HCT116 (cell line): ENCODE data around the gene MT4. TPM values are rescaled to one million over a fixed set of nuclear protein-coding genes. Genes with fewer than 3 reads are reported as not detected.

ENCODE experiments used
- ATAC-seq: fragments of 200-7000 bp; cut with Tn5 transposase; 2 replicates; pipeline ENCODE4 v1.9.1; 2020; ENCODE audit warnings: mild to moderate bottlenecking, moderate library complexity
- BruUV-seq: library from RNA; stranded (reverse); fragments of 400-500 nt; replicated peaks from 2 replicates; lab custom pipeline; 2021; lab: Mats Ljungman, UMichigan
- CTCF ChIA-PET: fragments of 300-600 bp; sonication (Branson Sonifier 250); formaldehyde crosslinking; loops from one replicate; lab custom pipeline; 2021; ENCODE audit warnings: antibody characterized with exemption; lab: Charles Lee
- POLR2A ChIA-PET: fragments of 300-600, 350-600 bp; sonication (Branson Sonifier 250); formaldehyde crosslinking; loops from one replicate; lab custom pipeline; 2021; ENCODE audit warnings: antibody characterized with exemption; lab: Charles Lee
- RAD21 ChIA-PET, 2 experiments: fragments of 300-600 bp; sonication (Branson Sonifier 250); formaldehyde crosslinking; loops; one replicate each; lab custom pipeline; 2023; ENCODE audit warnings: low total read pairs in 2 of 2; ENCODE audit not compliant: uncharacterized antibody in 2 of 2, unreplicated experiment in 2 of 2, low non-redundant PET in 1 of 2; lab: Charles Lee
- DNase-seq: peaks from one replicate; pipeline ENCODE4 v3.0.0-alpha.2; 2010; ENCODE audit warnings: low read depth, low spot score
- H2AFZ ChIP-seq: fragments of 200-600 bp; shearing (Covaris generic), sonication (generic); 2 replicates; pipeline ENCODE4 v1.6.1; 2017; ENCODE audit warnings: low read depth, mixed run types, mixed read lengths, antibody characterized with exemption, low read length; ENCODE audit not compliant: poor library complexity, severe bottlenecking
- H3K27ac ChIP-seq: 2 replicates; pipeline ENCODE4 v1.5.1; 2012; ENCODE audit warnings: low read depth, low read length
- H3K27me3 ChIP-seq: fragments of 200-600 bp; sonication (generic); 2 replicates; pipeline ENCODE4 v1.6.1; 2016; ENCODE audit warnings: mixed run types, low read length, mixed read lengths; ENCODE audit not compliant: insufficient read depth
- H3K36me3 ChIP-seq, 2 experiments: fragments of 200-500 bp in 1 of 2; fragments of 200-600 bp in 1 of 2; sonication (Bioruptor generic) in 1 of 2; sonication (generic) in 1 of 2; 2 replicates each; pipeline versions ENCODE4 v1.5.1 to v1.6.1; 2014 to 2016; ENCODE audit warnings: low read length in 2 of 2, inconsistent platforms in 1 of 2, mixed read lengths in 1 of 2, mixed run types in 1 of 2; ENCODE audit not compliant: insufficient read depth in 2 of 2, control insufficient read depth in 1 of 2
- H3K4me1 ChIP-seq, 2 experiments: fragments of 200-600 bp in 1 of 2; sonication (generic) in 1 of 2; 2 replicates each; pipeline versions ENCODE4 v1.5.1 to v1.6.1; 2012 to 2017; ENCODE audit warnings: low read length in 2 of 2, inconsistent platforms in 1 of 2, mild to moderate bottlenecking in 1 of 2, mixed read lengths in 1 of 2, mixed run types in 1 of 2, moderate library complexity in 1 of 2; ENCODE audit not compliant: insufficient read depth in 2 of 2, control insufficient read depth in 1 of 2
- H3K4me2 ChIP-seq: fragments of 200-600 bp; sonication (generic); 2 replicates; pipeline ENCODE4 v1.6.1; 2017; ENCODE audit warnings: mixed run types, low read length, mixed read lengths
- H3K4me3 ChIP-seq, 2 experiments: fragments of 200-600 bp in 1 of 2; sonication (generic) in 1 of 2; replicated peaks in 1 of 2; 2 replicates each; pipeline ENCODE4 v1.5.1; 2011 to 2016; ENCODE audit warnings: low read length in 2 of 2, control low read depth in 1 of 2, low read depth in 1 of 2, mild to moderate bottlenecking in 1 of 2, mixed read lengths in 1 of 2, mixed run types in 1 of 2
- H3K79me2 ChIP-seq: fragments of 200-600 bp; sonication (generic); 2 replicates; pipeline ENCODE4 v1.6.1; 2017; ENCODE audit warnings: mild to moderate bottlenecking, mixed run types, low read length, moderate library complexity, mixed read lengths; ENCODE audit not compliant: insufficient read depth
- H3K9ac ChIP-seq: fragments of 200-600 bp; sonication (generic); 2 replicates; pipeline ENCODE4 v1.6.1; 2016; ENCODE audit warnings: low read length, mixed read lengths
- H3K9me2 ChIP-seq: fragments of 200-600 bp; sonication (generic), shearing (Covaris generic); 2 replicates; pipeline ENCODE4 v1.6.1; 2017; ENCODE audit warnings: mixed run types, mild to moderate bottlenecking, moderate library complexity; ENCODE audit not compliant: insufficient read depth
- H3K9me3 ChIP-seq, 2 experiments: fragments of 200-500 bp in 1 of 2; fragments of 200-600 bp in 1 of 2; sonication (Bioruptor generic) in 1 of 2; sonication (generic) in 1 of 2; 2 replicates each; pipeline ENCODE4 v1.6.1; 2014 to 2017; ENCODE audit warnings: low read length in 2 of 2, mixed read lengths in 2 of 2, inconsistent platforms in 1 of 2, low read depth in 1 of 2, mild to moderate bottlenecking in 1 of 2, mixed run types in 1 of 2, moderate library complexity in 1 of 2; ENCODE audit not compliant: control insufficient read depth in 1 of 2, insufficient read depth in 1 of 2
- H4K20me1 ChIP-seq: fragments of 200-600 bp; sonication (generic), shearing (Covaris generic); 2 replicates; pipeline ENCODE4 v1.6.1; 2017; ENCODE audit warnings: mixed run types, mild to moderate bottlenecking, moderate library complexity; ENCODE audit not compliant: insufficient read depth
- CBX3 ChIP-seq: IDR thresholded peaks from 2 replicates; pipeline ENCODE4 v1.6.1; 2012; ENCODE audit warnings: low read depth
- CEBPB ChIP-seq: IDR thresholded peaks from 2 replicates; pipeline ENCODE4 v1.6.1; 2012; ENCODE audit warnings: low read depth
- CTCF ChIP-seq, 3 experiments: fragments of 200-600 bp in 1 of 3; sonication (generic) in 1 of 3; IDR thresholded peaks in 2 of 3; conservative IDR thresholded peaks in 1 of 3; 2 replicates each; pipeline ENCODE4 v1.5.1; 2012 to 2017; ENCODE audit warnings: low read depth in 2 of 3, low read length in 2 of 3, antibody characterized with exemption in 1 of 3, borderline replicate concordance in 1 of 3, control low read depth in 1 of 3, mild to moderate bottlenecking in 1 of 3, mixed read lengths in 1 of 3, mixed run types in 1 of 3, moderate library complexity in 1 of 3; ENCODE audit not compliant: insufficient read depth in 1 of 3
- EGR1 ChIP-seq: IDR thresholded peaks from 2 replicates; pipeline ENCODE4 v1.6.1; 2012; ENCODE audit warnings: low read depth
- EZH2 ChIP-seq: fragments of 200-600 bp; sonication (generic); IDR thresholded peaks from 2 replicates; pipeline ENCODE4 v1.6.1; 2017; ENCODE audit warnings: antibody characterized with exemption, mixed run types
- FOSL1 ChIP-seq: IDR thresholded peaks from 2 replicates; pipeline ENCODE4 v1.6.1; 2012; ENCODE audit warnings: low read depth
- JUND ChIP-seq: IDR thresholded peaks from 2 replicates; pipeline ENCODE4 v1.6.1; 2012
- MAX ChIP-seq: IDR thresholded peaks from 2 replicates; pipeline ENCODE4 v1.6.1; 2012
- POLR2A ChIP-seq: IDR thresholded peaks from 2 replicates; pipeline ENCODE4 v1.7.0; 2011; ENCODE audit warnings: borderline replicate concordance; ENCODE audit not compliant: insufficient read depth, insufficient read length; ENCODE audit errors: extremely low read depth
- SRF ChIP-seq: IDR thresholded peaks from 2 replicates; pipeline ENCODE4 v1.6.1; 2012; ENCODE audit warnings: low read depth
- TCF7L2 ChIP-seq: IDR thresholded peaks from 2 replicates; pipeline ENCODE4 v1.7.0; 2011; ENCODE audit warnings: borderline replicate concordance, inconsistent platforms; ENCODE audit not compliant: insufficient read depth, insufficient read length; ENCODE audit errors: extremely low read depth
- ZFX ChIP-seq: fragments of 450-650 bp; IDR thresholded peaks from 2 replicates; pipeline ENCODE4 v1.6.1; 2017
- ZNF274 ChIP-seq: fragments of 200-500 bp; sonication (Bioruptor generic); IDR thresholded peaks from 2 replicates; pipeline ENCODE4 v1.6.1; 2014; ENCODE audit warnings: mild to moderate bottlenecking, low read depth, low read length, inconsistent platforms
- intact Hi-C: fragments of 100-400 bp; cut with micrococcal nuclease; formaldehyde crosslinking; loops from 2 replicates; pipeline ENCODE4 v1.10.0; 2022
- total RNA-seq: library from RNA; stranded (reverse); gene quantifications from one replicate; pipeline ENCODE4 v1.2.1, GENCODE V29; 2021; ENCODE audit not compliant: unreplicated experiment
- TF ChIP-seq, protein P1 (sequence below): IDR thresholded peaks from 2 replicates; pipeline ENCODE4 v1.6.1; 2012; ENCODE audit warnings: low read depth

Gene MT4
- total RNA-seq, 1 experiment from 2014 or later: not detected

DNA sequence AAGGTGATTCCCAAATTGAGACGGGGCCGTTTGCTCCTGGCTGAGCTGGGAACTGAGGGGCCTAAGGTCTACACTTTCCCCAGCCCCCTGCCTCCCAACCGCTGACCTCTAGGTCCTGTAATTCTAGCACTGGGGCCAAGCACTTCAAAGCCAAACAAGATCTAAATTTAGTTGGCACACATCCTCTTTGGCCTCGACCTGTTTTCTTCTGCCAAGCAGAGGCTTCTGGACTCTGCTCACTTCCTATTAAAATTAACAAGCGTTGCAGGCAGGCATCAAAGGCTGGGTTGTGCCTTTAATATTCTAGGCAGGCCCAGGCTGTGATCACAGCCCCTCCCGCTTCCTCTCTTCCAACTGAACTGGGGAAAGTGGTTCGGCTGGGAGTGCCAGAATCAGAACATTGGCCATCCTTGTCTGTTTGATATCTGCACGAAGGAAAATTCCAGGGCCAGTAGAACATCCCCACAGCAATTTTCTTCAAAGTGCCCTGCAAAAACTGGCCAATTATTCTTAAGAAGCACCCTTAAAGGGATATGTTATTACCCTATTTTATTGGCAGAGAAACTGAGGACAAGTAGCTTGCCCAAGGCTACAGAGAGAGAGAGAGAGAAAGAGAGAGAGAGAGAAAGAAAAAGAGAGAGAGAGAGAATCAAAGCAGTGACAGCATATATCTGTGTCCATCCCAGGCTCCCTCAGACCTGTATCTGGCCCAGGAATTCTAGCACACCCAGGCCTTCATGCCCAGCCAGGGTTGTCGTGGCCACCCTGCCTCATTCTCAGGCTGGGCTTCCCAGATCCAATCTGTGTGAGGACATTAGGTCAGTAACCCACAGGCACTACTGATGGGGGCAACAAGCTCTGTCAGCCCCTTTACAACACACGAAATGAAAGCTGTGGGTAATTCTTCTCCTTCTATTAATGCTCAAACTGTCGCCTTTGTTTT is 12.8 kb upstream of the MT4 start:
- Histone ChIP-seq H3K4me3 (no peak overlapping the region), H3K9me3 (no peaks in the 10 kb centered on the region), H3K79me2 (no peaks in the 10 kb centered on the region), H3K27ac (no peak overlapping the region), H3K27me3 (peaks cover 22% of the 10 kb centered on the region), H3K9ac (no peak overlapping the region), H2AFZ (no peak overlapping the region), H4K20me1 (no peaks in the 10 kb centered on the region), H3K4me1 (peaks cover 13 to 23% of the 10 kb centered on the region in 2 experiments; a peak in 3 of 4 replicates), H3K36me3 (no peaks in the 10 kb centered on the region), H3K4me2 (no peak overlapping the region), H3K9me2 (no peaks in the 10 kb centered on the region)
- intact Hi-C loops: no loop called here
- ChIA-PET POLR2A (no interaction called here), RAD21 (no interaction called here), CTCF (no interaction called here)
- ATAC-seq (no peak), DNase-seq (no peak)
- no TSS peak for BruUV-seq
- TF ChIP-seq ZFX (no peak), JUND (no peak), POLR2A (no peak), MAX (no peak), CEBPB (no peak), TCF7L2 (peak; percentile 61), ZNF274 (no peak)

DNA sequence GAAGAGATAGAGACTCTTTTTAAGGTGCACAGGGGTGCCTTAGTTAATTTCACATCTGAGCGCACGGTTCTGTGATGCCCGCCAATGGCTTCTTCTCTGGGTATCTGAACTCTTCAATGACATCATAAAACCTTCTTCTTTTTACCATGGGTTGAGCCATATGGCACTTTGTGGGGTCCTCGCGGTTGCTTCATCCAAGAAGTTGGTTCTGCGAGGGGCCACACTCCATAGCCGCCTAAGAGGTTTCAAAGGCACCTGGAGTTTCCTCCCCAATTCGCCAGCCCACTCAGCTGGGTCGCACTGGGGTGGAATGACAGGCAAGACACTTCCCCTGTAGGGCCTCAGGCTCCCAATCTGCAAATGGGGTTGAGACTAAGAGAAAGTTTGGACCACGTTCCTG is 10.4 kb upstream of the MT4 start:
- RAD21 ChIA-PET: no interaction called here
- Histone ChIP-seq H3K9ac (no peak overlapping the region), H3K4me2 (no peak overlapping the region), H2AFZ (no peak overlapping the region), H3K9me2 (no peaks in the 10 kb centered on the region), H3K79me2 (no peaks in the 10 kb centered on the region), H3K36me3 (no peaks in the 10 kb centered on the region), H3K9me3 (no peaks in the 10 kb centered on the region), H3K27ac (no peak overlapping the region), H3K4me3 (no peak overlapping the region), H4K20me1 (no peaks in the 10 kb centered on the region), H3K27me3 (peaks cover 22% of the 10 kb centered on the region), H3K4me1 (peaks cover 8 to 14% of the 10 kb centered on the region in 2 experiments; a peak in 3 of 4 replicates)
- CTCF ChIA-PET: no interaction called here
- POLR2A ChIA-PET: no interaction called here
- ATAC-seq (no peak), DNase-seq (no peak)
- intact Hi-C loops: no loop called here
- no TSS peak for BruUV-seq
- TF ChIP-seq CBX3 (no peak), FOSL1 (no peak), CTCF (IDR thresholded peaks at IDR 0.05 in 2 of 3, conservative IDR thresholded peaks at IDR 0.05 in 1 of 3; ENCODE audit: borderline replicate concordance in 1 of 3, insufficient read depth in 1 of 3, low read depth in 2 of 3, low read length in 2 of 3) (no peak), EGR1 (no peak), SRF (no peak), TCF7L2 (no peak), MAX (no peak), EZH2 (no peak)
- TF ChIP-seq, protein P1, sequence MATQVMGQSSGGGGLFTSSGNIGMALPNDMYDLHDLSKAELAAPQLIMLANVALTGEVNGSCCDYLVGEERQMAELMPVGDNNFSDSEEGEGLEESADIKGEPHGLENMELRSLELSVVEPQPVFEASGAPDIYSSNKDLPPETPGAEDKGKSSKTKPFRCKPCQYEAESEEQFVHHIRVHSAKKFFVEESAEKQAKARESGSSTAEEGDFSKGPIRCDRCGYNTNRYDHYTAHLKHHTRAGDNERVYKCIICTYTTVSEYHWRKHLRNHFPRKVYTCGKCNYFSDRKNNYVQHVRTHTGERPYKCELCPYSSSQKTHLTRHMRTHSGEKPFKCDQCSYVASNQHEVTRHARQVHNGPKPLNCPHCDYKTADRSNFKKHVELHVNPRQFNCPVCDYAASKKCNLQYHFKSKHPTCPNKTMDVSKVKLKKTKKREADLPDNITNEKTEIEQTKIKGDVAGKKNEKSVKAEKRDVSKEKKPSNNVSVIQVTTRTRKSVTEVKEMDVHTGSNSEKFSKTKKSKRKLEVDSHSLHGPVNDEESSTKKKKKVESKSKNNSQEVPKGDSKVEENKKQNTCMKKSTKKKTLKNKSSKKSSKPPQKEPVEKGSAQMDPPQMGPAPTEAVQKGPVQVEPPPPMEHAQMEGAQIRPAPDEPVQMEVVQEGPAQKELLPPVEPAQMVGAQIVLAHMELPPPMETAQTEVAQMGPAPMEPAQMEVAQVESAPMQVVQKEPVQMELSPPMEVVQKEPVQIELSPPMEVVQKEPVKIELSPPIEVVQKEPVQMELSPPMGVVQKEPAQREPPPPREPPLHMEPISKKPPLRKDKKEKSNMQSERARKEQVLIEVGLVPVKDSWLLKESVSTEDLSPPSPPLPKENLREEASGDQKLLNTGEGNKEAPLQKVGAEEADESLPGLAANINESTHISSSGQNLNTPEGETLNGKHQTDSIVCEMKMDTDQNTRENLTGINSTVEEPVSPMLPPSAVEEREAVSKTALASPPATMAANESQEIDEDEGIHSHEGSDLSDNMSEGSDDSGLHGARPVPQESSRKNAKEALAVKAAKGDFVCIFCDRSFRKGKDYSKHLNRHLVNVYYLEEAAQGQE: no peak
